ENCODE results near the gene MGARP.

The MGARP gene

DNA sequence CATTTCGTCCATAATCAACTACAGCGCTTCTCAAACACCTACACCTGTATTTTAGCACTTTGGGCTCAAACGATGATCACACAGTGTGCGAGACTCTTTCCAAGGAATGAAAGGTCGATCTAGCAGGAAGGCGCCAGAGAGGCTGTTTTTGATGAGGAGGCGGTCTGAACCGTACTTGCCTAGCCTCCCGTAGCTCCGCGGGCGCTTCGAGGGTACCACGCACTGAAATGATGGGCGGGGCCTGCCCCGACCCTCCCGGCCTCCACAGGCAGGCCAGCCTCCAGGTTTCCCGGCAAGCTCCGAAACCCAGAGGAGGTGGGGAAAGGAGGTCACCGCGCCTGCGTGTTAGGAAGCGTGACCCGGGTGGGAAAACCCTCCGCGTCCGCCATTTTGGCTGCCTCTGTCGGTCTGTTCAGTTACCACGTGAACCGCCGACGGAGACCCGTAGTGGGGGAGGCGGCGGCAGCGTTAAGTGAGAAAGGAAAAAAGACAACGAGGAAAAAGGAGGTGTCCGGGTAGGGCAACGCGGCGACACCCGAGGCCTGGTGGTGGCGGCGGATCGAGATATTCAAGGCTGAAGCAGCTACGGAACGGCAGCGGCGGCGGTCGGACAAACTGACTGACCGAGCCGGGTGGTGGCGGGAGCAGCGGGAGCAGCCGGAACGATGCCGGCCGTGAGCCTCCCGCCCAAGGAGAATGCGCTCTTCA lies 21.2 kb upstream of the MGARP start, which contains the start of gene NAA15:
NAA15 (plus strand) TSS at position 393 of the 708 bp plus-strand sequence; CDS start at position 666, 273 bp downstream.
- TF ChIP-seq, protein P1, sequence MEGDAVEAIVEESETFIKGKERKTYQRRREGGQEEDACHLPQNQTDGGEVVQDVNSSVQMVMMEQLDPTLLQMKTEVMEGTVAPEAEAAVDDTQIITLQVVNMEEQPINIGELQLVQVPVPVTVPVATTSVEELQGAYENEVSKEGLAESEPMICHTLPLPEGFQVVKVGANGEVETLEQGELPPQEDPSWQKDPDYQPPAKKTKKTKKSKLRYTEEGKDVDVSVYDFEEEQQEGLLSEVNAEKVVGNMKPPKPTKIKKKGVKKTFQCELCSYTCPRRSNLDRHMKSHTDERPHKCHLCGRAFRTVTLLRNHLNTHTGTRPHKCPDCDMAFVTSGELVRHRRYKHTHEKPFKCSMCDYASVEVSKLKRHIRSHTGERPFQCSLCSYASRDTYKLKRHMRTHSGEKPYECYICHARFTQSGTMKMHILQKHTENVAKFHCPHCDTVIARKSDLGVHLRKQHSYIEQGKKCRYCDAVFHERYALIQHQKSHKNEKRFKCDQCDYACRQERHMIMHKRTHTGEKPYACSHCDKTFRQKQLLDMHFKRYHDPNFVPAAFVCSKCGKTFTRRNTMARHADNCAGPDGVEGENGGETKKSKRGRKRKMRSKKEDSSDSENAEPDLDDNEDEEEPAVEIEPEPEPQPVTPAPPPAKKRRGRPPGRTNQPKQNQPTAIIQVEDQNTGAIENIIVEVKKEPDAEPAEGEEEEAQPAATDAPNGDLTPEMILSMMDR (IDR thresholded peaks at IDR 0.05; ENCODE audit: extremely low read depth, missing control alignments): no peak
- DNase-seq (ENCODE audit: low spot score): peak; percentile 91

DNA sequence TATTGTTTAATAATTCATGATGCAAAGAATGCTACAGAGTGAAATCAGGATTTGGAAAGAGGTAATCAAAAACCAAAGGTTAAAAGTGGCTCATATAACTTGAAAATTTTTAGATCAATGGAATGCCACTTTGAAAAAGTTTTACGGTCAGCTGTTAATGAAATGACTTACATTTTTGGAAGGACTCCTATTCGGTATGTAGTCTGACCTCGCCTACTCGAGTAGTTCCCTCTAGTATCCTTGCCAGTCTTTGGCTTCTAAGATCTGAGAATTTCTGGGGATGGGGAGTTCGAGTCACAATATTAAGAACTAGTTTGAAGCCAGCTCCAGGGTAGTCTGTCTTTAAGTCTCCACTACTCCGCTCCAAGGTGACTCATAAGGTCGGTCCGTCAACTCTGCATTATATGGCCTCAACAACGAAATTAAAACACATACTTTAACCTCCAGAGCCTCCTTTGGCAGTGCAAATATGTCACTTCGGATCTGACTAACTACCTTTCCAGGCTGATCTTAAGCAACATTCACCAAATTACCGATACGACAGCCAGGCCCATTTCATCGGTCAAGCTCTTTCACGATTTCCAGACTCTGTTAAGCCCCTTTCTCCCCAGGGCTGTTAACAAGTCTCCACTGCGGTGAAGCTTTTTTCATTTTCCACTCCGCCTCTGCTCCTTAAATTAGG lies 20.5 kb upstream of the MGARP start:
- TF ChIP-seq, protein P1 (IDR thresholded peaks at IDR 0.05; ENCODE audit: extremely low read depth, missing control alignments): no peak
- no peak for DNase-seq (ENCODE audit: low spot score)

DNA sequence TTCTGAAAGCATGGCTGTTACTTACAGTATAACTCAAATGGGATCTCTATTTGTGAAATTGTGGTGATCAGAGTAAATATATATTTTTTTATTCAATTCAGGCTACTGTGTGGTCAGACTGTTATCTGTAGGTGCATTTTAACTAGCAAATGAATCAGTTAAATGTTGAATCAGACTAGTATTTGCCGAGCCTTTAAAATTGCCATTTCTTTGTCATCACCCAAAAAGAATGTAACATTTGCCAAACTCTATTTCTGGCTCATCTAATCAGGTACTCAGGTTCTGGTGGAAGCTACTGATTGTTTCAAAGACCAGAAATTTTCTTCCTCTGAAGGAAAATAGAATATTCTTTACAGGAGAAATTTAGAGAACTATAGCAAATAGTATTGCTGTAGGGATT lies 19.5 kb upstream of the MGARP start:
- no peak for DNase-seq (ENCODE audit: low spot score)
- TF ChIP-seq, protein P1 (IDR thresholded peaks at IDR 0.05; ENCODE audit: extremely low read depth, missing control alignments): no peak

DNA sequence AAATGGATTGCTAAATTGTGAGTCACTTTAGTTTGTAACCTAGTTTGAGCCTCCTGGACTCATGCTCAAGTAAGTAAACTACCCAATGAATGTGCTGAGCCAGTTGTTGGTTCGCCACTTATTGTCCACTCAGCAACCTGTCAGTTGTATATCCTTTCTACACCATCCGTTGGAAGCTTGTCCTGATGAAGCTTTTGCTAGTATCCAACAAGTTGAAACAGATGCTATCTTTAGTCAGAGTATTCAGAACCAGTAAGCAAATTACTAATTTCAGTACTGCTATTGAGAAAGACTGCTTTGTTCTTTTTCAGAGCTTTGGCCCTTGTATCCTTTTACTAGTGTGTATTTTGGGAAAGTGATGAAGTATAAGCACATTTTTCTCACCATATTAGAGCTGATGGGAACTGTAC lies 17.0 kb upstream of the MGARP start:
- no peak for DNase-seq (ENCODE audit: low spot score)
- TF ChIP-seq, protein P1 (IDR thresholded peaks at IDR 0.05; ENCODE audit: extremely low read depth, missing control alignments): no peak

DNA sequence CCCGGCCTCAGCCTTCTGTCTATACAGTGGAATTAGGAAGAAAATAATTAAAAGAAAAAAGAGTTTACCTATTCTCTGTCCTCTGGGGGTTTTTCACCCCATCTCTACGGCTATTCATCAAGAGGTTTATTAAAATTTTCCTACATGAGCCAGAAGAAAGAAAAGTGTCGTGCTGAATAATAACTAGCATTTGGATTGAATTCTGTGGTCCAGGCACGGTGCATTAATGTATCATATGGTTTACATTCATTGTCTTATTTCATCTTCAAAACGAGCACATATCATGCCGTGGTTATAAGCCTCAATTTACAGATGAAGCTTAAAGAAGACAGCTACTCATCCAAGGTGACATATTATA lies 15.9 kb upstream of the MGARP start:
- TF ChIP-seq, protein P1 (IDR thresholded peaks at IDR 0.05; ENCODE audit: extremely low read depth, missing control alignments): no peak
- no peak for DNase-seq (ENCODE audit: low spot score)

DNA sequence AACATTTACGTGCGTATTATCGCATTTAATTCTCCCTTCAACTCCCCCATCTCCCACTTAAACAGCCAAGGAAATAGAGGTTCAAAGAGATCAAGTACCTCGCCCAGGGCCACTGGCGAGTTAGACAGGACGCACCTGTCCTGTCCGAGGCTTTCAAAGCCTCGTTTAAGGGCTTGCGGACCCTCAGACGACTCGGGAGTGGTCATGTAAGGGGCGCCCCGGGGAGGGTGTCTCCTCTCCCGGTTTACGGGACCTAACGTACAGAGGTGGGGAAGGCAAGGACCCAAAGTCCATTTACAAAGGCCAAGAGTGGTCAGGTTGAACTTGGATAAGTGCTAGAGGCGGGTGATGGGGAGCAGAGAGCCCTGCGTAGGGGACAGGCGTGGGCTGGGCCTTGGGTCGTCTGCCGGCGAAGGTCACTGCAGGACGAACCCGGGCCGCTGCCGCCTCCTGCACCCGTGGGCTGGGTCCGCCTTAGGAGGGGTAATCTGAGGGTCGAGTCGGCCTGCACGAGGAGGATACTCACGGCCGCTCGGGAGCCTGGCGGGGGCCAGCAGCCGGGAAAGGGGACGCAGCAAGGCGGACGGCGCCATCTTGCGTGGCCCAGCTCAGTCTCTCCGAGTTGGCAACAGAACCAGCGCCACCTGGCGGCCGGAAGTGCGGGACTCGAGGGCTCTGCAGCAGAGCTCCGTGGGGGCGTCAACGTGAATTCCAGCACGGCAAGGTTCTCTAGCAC lies 15.3 kb upstream of the MGARP start:
- TF ChIP-seq, protein P1 (IDR thresholded peaks at IDR 0.05; ENCODE audit: extremely low read depth, missing control alignments): peak; percentile 95
- peak; percentile 86 for DNase-seq (ENCODE audit: low spot score)

All from GM20000 (cell line).